DOHH2 (cell line): ENCODE measurements around the gene TBC1D22A.

Experiments
- CTCF ChIP-seq: fragments of 200-600 bp; sonication (generic); IDR thresholded peaks from one replicate; pipeline ENCODE4 v1.5.1; 2014; ENCODE audit warnings: antibody characterized with exemption, mild to moderate bottlenecking, low read depth, low read length; ENCODE audit not compliant: poor library complexity, severe bottlenecking
- EZH2phosphoT487 ChIP-seq: fragments of 200-600 bp; sonication (generic); IDR thresholded peaks from 2 replicates; pipeline ENCODE4 v1.6.1; 2017; ENCODE audit warnings: borderline replicate concordance, mild to moderate bottlenecking, antibody characterized with exemption, low read length, moderate library complexity, mixed read lengths

DNA sequence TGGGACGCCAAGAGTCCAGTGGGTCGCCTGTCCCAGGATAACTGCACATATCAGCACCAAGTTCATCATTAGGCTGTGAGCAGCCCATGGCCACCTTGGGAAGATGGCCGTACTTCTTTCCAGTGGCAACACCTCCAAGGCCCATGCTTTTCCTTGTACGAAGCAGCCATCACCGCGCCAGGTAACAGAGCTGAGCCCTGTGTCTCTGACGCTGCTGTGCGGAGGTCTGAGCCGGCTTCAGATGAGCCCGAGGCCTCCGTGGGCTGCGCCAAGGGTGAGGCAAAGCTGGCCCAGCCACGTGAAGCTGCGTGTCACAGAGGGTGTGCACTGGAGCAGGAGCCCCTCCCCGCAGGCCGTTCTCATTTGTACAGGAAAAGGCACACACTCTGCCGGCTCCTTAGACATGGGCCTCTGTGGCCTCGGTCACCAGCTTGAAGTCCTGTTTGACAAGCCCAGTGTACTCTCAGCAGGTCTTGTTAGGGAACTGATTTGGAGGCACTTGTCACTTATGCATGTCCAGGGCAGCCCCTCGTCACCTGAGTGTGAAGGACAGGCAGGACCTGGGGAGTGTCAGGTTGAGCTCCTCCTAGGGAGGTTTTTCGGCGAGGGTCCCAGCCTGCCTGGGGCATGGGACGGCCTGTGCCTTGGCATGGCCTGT, 401.5 kb downstream of the TBC1D22A start:
- TF ChIP-seq CTCF = no peak
- no peak for TF ChIP-seq EZH2phosphoT487
